Erythroblast (primary cell): Measurements from ENCODE around the gene PNLIPRP2.

Source experiments
- DNase-seq, 2 experiments: peaks; one replicate each; lab custom pipeline; 2025; lab: John Stamatoyannopoulos, UW
- GATA1 ChIP-seq: IDR thresholded peaks from 2 replicates; pipeline ENCODE4 v1.6.1; 2011; ENCODE audit warnings: low read depth, mild to moderate bottlenecking, control low read depth, low read length, moderate library complexity
- POLR2A ChIP-seq: IDR thresholded peaks from 2 replicates; pipeline ENCODE4 v1.6.1; 2011; ENCODE audit warnings: mild to moderate bottlenecking, low read length

The PNLIPRP2 gene

GRCh38 chr10:116607336-116607735, 13.4 kb upstream of the PNLIPRP2 start:
- DNase-seq: no peak
- TF ChIP-seq POLR2A (no peak), GATA1 (no peak)

- TF ChIP-seq GATA1: no peak
- TF ChIP-seq POLR2A: no peak
These were observed 11.8 kb upstream of the PNLIPRP2 start for GRCh38 chr10:116608686-116609594.

GRCh38 chr10:116610443-116611152, 10.2 kb upstream of the PNLIPRP2 start:
- TF ChIP-seq POLR2A (no peak), GATA1 (no peak)
- no peak for DNase-seq

More at GRCh38 chr10:116608686-116609594, 11.8 kb upstream of the PNLIPRP2 start:
- no peak for DNase-seq

GRCh38 chr10:116611153-116611545, 9.6 kb upstream of the PNLIPRP2 start:
- no peak for DNase-seq
- TF ChIP-seq GATA1: no peak
- TF ChIP-seq POLR2A: no peak

GRCh38 chr10:116612107-116612769, 8.5 kb upstream of the PNLIPRP2 start:
- DNase-seq: no peak
- TF ChIP-seq GATA1 (no peak), POLR2A (no peak)

GRCh38 chr10:116613471-116613870, 7.3 kb upstream of the PNLIPRP2 start:
- TF ChIP-seq POLR2A: no peak
- TF ChIP-seq GATA1: no peak
- DNase-seq: no peak

- TF ChIP-seq POLR2A (no peak), GATA1 (no peak)
- no peak for DNase-seq
These were observed 6.0 kb upstream of the PNLIPRP2 start for GRCh38 chr10:116614796-116615195.

GRCh38 chr10:116615199-116615776, 5.5 kb upstream of the PNLIPRP2 start:
- TF ChIP-seq GATA1 (no peak), POLR2A (no peak)
- DNase-seq: no peak

- no peak for DNase-seq
- TF ChIP-seq GATA1: no peak
- no peak for TF ChIP-seq POLR2A
These were observed 723 bp downstream of the PNLIPRP2 start for GRCh38 chr10:116621476-116621875.

GRCh38 chr10:116621934-116622655, 1.3 kb downstream of the PNLIPRP2 start:
- TF ChIP-seq GATA1: no peak
- TF ChIP-seq POLR2A: no peak
- no peak for DNase-seq

GRCh38 chr10:116625845-116626244, 5.1 kb downstream of the PNLIPRP2 start:
- TF ChIP-seq GATA1: no peak
- TF ChIP-seq POLR2A: no peak
- DNase-seq: no peak

GRCh38 chr10:116626815-116627214, 6.1 kb downstream of the PNLIPRP2 start:
- DNase-seq: no peak
- no peak for TF ChIP-seq GATA1
- TF ChIP-seq POLR2A: no peak
